Thyroid gland (tissue), 4 donors: ENCODE results near the gene QRFPR. TPM values are rescaled to one million over a fixed set of nuclear protein-coding genes. Genes with fewer than 3 reads are reported as not detected.
"Not testable (repeated sequence)": the region's sequence is repeated elsewhere in the genome, so short reads cannot be mapped to it uniquely, and the experiment has no call there.

ENCODE experiments used
- DNase-seq, 2 donors: peaks; one replicate each; pipeline ENCODE4 v3.0.0-alpha.2; 2019
- H3K27ac ChIP-seq, 3 donors: fragments of 200-600 bp; sonication (generic); 1 replicate in 2 of 3; 2 replicates in 1 of 3; pipeline ENCODE4 v1.5.1; 2016 to 2019; ENCODE audit warnings: mild to moderate bottlenecking in 1 of 3, moderate library complexity in 1 of 3
- H3K27me3 ChIP-seq: fragments of 200-600 bp; sonication (generic); one replicate; pipeline ENCODE4 v1.5.1; 2019
- H3K36me3 ChIP-seq, 2 donors: fragments of 200-600 bp; sonication (generic); one replicate each; pipeline ENCODE4 v1.5.1; 2016 to 2019
- H3K4me1 ChIP-seq, 2 donors: fragments of 200-600 bp; sonication (generic); one replicate each; pipeline ENCODE4 v1.5.1; 2017 to 2019
- H3K4me3 ChIP-seq, 3 donors: fragments of 200-600 bp; sonication (generic); replicated peaks in 1 of 3; 1 replicate in 2 of 3; 2 replicates in 1 of 3; pipeline ENCODE4 v1.5.1; 2016; ENCODE audit warnings: mild to moderate bottlenecking in 1 of 3
- H3K9me3 ChIP-seq: fragments of 200-600 bp; sonication (generic); one replicate; pipeline ENCODE4 v1.5.1; 2017
- POLR2A ChIP-seq, 2 donors: fragments of 450-650 bp; IDR thresholded peaks; one replicate each; pipeline ENCODE4 v1.6.1; 2017; ENCODE audit warnings: antibody characterized with exemption in 2 of 2, mild to moderate bottlenecking in 2 of 2, moderate library complexity in 1 of 2
- WGBS, 2 donors: methylation state at CpG; one replicate each; pipeline ENCODE4 v1.1.5; 2017; 5-methylcytosine and 5-hydroxymethylcytosine counted together
- intact Hi-C: fragments of 100-400 bp; cut with DNase I; formaldehyde crosslinking; loops from one replicate; pipeline ENCODE4 v1.15.1; 2023
- total RNA-seq, 4 donors: library from RNA; depleted of rRNA; stranded (reverse); fragments of >200 nt; gene quantifications; one replicate each; pipeline ENCODE4 v1.2.3, GENCODE V29; 2016
- TF ChIP-seq, protein P1 (sequence below), 6 experiments: fragments of 200-600 bp in 3 of 6; fragments of 450-650 bp in 3 of 6; sonication (generic) in 3 of 6; IDR thresholded peaks; one replicate each; pipeline ENCODE4 v1.5.1; 2016 to 2019; ENCODE audit warnings: antibody characterized with exemption in 6 of 6, mild to moderate bottlenecking in 2 of 6, inconsistent platforms in 1 of 6, moderate library complexity in 1 of 6

Gene QRFPR
- total RNA-seq = 1 to 10 TPM in 1 of 4 donors, under 1 TPM in 1, not detected in 2; 0.63 to 1.6 TPM

DNA sequence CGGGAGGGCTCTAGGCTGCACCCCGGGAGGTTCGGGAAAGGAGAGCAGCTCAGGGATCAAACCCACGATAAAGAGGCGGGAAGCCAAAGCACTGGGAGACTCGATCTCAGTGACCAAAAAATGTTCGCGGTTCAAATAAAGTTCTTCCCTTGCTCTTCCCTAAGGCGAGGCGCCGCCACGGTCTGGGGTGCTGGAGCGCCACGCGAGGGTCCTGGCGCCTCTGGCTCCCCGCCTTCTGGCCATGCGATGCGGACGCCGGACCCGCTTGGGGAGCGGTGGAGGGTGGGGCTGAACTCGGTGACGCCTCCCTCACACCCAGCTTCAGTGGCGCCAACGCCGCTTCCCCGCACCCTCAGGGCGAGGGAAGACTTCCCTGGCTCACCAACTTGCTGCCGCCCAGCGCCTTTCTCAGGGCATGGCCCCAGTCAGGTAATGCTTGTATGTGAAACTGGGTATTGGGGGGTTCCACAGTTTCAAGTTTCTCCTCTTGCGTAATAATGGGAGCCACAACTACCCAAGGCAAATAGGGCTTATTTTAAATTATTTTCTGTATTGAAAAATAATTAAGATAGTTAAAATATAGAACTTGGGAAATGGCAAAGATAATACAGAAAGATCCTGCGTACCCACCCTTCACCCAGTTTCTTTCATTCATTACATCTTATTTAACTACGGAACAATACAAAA, at the start of gene QRFPR:
Gene QRFPR (minus strand): TSS at position 243 of the 687 bp plus-strand sequence. CDS start 371 bp downstream, outside the sequence.
- WGBS, 2 donors = 10 to 34% methylated on average over 7 to 29 of the region's 35 CpGs
- intact Hi-C loops = no loop called here
- Histone ChIP-seq H3K4me1 (peaks cover 0 to 9% of the 10 kb centered on the region in 2 donors), H3K9me3 (no peaks in the 10 kb centered on the region), H3K4me3 (peak within 1 kb of the TSS in 1 of 3 donors; percentile 2), H3K36me3 (no peaks in the 10 kb centered on the region), H3K27me3 (peaks cover 10% of the 10 kb centered on the region), H3K27ac (no peak within 1 kb of the TSS)
- no peak for TF ChIP-seq POLR2A (IDR thresholded peaks at IDR 0.05)
- DNase-seq = no peak

DNA sequence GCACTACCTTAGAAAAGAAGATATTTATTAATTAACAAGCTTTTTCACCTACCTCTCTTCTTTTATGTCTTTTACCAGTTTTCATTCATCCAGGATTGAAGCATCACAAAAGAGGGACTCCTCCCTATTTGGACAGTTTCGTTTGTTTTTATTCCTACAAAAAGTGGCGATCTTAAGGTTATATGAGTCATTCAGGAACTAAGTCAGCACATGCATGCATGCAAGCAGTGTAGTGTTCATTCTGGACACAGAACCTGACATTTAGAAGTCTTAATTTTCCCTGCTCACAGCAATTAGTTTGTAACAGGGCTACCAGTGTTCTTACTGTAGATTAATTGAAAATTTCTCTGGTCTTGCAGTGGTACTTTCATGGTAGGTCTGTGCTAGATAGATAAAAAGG, 47.9 kb upstream of the QRFPR start:
- TF ChIP-seq, protein P1, sequence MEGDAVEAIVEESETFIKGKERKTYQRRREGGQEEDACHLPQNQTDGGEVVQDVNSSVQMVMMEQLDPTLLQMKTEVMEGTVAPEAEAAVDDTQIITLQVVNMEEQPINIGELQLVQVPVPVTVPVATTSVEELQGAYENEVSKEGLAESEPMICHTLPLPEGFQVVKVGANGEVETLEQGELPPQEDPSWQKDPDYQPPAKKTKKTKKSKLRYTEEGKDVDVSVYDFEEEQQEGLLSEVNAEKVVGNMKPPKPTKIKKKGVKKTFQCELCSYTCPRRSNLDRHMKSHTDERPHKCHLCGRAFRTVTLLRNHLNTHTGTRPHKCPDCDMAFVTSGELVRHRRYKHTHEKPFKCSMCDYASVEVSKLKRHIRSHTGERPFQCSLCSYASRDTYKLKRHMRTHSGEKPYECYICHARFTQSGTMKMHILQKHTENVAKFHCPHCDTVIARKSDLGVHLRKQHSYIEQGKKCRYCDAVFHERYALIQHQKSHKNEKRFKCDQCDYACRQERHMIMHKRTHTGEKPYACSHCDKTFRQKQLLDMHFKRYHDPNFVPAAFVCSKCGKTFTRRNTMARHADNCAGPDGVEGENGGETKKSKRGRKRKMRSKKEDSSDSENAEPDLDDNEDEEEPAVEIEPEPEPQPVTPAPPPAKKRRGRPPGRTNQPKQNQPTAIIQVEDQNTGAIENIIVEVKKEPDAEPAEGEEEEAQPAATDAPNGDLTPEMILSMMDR (IDR thresholded peaks at IDR 0.05) = no peak
- TF ChIP-seq POLR2A (IDR thresholded peaks at IDR 0.05) = no peak
- no peaks in the 10 kb centered on the region for H3K4me1 ChIP-seq

DNA sequence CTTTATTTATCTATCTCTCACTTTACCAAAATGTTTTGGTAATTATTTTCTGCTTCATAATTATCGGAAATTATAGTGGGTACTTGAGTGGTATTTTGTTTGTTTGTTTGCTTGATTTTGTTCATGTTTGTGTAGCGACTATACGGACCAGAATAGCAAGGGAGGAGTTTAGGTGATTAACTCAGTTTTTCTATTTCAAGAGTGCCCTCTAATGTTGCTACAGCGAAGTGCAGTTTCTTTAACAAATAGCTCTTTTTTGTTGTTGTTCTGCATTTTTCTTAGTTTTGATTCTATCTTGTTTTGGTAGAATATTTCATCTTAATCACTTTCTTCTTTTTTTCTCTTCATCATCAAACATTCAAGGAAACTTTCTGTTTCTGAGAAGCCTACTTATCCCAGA, 40.8 kb upstream of the QRFPR start:
- no peak for DNase-seq
- H3K4me3 ChIP-seq = no peak overlapping the region
- H3K27me3 ChIP-seq = no peaks in the 10 kb centered on the region
- H3K27ac ChIP-seq = no peak overlapping the region
- intact Hi-C loops = no loop called here
- H3K9me3 ChIP-seq = no peaks in the 10 kb centered on the region
- WGBS, 2 donors = 61 to 67% methylated on average over 4 of the region's 4 CpGs
- no peak for TF ChIP-seq POLR2A (IDR thresholded peaks at IDR 0.05)
- TF ChIP-seq, protein P1 (IDR thresholded peaks at IDR 0.05) = no peak
- no peaks in the 10 kb centered on the region for H3K36me3 ChIP-seq
- no peaks in the 10 kb centered on the region for H3K4me1 ChIP-seq

More for the DNA sequence above, 47.9 kb upstream of the QRFPR start:
- 32 to 35% methylated on average over 2 of the region's 2 CpGs for WGBS, 2 donors
- intact Hi-C loops = no loop called here
- no peak overlapping the region for H3K27ac ChIP-seq
- H3K36me3 ChIP-seq = no peaks in the 10 kb centered on the region
- no peaks in the 10 kb centered on the region for H3K27me3 ChIP-seq
- no peak for DNase-seq
- H3K9me3 ChIP-seq = no peaks in the 10 kb centered on the region
- H3K4me3 ChIP-seq = no peak overlapping the region

DNA sequence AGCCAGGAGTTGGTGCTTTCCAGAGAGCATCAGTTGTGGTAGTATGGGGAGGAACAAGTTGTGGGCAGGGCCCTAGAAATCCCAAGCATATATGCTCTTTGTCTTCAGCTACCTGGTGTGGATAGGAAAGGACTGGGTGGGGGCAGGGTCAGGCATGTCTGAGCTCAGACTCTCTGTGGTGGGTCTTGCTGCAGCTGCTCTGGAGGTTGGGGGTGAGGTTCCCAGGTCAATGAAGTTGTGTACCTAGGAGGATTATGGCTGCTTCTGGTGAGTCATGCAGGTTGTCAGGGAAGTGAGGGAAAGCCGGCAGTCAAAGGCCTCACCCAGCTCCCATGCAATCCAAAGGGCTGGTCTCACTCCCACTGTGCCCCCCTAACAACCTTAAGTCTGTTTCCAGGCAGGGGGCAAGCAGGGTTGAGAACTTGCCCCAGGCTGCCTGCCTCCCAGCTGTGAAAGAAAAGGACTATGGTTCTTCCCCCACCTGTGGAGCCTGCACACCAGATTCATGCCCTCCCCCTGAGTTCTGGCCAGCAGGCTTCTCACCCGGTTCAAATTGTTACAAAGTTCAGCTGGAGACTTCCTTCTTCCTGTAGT, 30.4 kb upstream of the QRFPR start:
- H3K4me3 ChIP-seq = no peak overlapping the region
- intact Hi-C loops = no loop called here
- no peak overlapping the region for H3K27ac ChIP-seq
- no peak for DNase-seq
- H3K9me3 ChIP-seq = no peaks in the 10 kb centered on the region
- H3K36me3 ChIP-seq = no peaks in the 10 kb centered on the region
- 55% methylated on average over 2 of the region's 2 CpGs for WGBS, 2 donors
- TF ChIP-seq POLR2A (IDR thresholded peaks at IDR 0.05) = no peak
- TF ChIP-seq, protein P1 (IDR thresholded peaks at IDR 0.05) = no peak
- no peaks in the 10 kb centered on the region for H3K4me1 ChIP-seq
- H3K27me3 ChIP-seq = no peaks in the 10 kb centered on the region

DNA sequence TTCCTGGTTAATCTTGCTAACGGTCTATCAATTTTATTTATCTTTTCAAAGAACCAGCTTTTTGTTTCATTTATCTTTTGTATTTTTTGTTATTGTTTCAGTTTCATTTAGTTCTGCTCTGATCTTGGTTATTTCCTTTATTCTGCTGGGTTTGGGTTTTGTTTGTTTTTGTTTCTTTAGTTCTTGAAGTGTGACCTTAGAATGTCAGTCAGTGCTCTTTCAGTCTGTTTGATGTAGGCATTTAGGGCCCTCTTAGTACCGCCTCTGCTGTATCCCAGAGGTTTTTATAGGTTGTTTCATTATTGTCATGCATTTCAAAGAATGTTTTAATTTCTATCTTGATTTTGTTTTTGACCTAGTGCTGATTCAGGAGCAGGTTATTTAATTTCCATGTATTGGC, 27.7 kb upstream of the QRFPR start:
- DNase-seq, H3K4me1 ChIP-seq, H3K36me3 ChIP-seq, H3K4me3 ChIP-seq, intact Hi-C loops, H3K9me3 ChIP-seq, H3K27me3 ChIP-seq, H3K27ac ChIP-seq: not testable (repeated sequence)
- WGBS, 2 donors = 62 to 64% methylated on average over 2 of the region's 2 CpGs

DNA sequence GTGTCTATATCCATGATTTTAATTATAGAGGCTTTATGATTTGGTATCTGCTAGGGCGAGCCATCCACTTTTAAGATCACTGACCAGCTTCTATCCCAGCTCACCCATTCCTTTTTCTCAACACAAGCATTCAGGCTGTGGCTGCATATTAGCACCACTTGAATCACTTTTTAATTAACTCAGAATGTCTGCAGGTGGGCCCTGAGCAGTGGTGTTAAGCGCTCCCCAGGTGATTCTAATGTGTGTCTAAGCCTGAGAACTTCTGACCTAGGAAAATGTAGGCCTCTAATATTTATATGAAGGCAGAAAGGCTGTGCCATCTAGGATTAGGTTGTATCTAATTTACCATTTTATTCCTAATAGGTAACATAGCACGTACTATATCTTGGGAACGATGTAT, 19.8 kb upstream of the QRFPR start:
- 94 to 96% methylated on average over 4 of the region's 4 CpGs for WGBS, 2 donors
- no peaks in the 10 kb centered on the region for H3K4me1 ChIP-seq
- no peak overlapping the region for H3K4me3 ChIP-seq
- no peak for DNase-seq
- no peak overlapping the region for H3K27ac ChIP-seq
- intact Hi-C loops = no loop called here
- no peaks in the 10 kb centered on the region for H3K27me3 ChIP-seq
- TF ChIP-seq POLR2A (IDR thresholded peaks at IDR 0.05) = no peak
- TF ChIP-seq, protein P1 (IDR thresholded peaks at IDR 0.05) = no peak
- no peaks in the 10 kb centered on the region for H3K36me3 ChIP-seq
- H3K9me3 ChIP-seq = no peaks in the 10 kb centered on the region
